HG03103 (cell line): Measurements from ENCODE around the gene TGFBR1.
A peak's percentile ranks its signal among the peaks of the same experiment; 100 is the strongest.

Experiments
- ATAC-seq: cut with Tn5 transposase; IDR thresholded peaks from one replicate; pipeline ENCODE4 v1.9.1; 2021; ENCODE audit warnings: low read depth; ENCODE audit not compliant: unreplicated experiment

The TGFBR1 gene

DNA sequence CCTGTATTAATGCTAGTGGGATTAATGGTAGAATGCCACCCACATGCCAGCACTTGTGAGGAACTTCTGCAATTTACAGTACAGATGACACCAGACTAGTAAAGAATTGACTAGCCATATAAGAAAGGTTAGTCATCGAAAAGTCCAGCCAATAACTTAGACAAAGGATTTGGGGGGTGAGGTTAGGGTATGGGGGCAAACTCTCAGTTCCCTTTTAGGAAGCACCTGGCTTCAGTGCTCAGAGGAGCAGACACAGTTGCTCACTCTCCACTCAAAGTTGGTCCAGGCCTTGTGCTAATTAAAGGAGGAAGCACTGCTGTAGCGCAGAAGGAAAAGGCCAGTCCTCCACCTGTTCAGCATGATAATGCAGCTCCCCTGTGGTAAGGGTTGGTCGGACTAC lies 25.2 kb downstream of the TGFBR1 start:
- peak; percentile 69 for ATAC-seq

DNA sequence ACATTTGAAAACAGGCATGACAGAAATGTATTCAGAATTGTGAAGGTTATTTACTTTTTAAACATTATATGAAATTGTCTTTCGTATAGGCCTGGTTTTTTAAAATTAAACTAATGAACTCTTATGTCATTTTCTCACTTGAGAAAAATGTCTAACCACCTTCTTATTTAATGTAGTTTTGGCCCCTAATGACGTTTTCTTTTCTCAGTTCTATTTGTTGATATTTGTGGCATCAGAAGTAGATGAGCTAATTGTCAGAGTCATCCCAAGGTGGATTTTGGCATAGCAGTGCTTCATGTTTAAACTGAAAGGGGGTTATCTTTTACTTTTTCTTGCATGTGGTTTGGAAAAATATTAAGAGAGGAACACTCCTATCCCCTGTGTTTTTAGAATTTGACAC lies 28.2 kb downstream of the TGFBR1 start:
- no peak for ATAC-seq

GRCh38 chr9:99134893-99135341 lies 30.0 kb downstream of the TGFBR1 start:
- no peak for ATAC-seq

- no peak for ATAC-seq
Measured at GRCh38 chr9:99135456-99135855, 30.5 kb downstream of the TGFBR1 start.

GRCh38 chr9:99137225-99137624 lies 32.3 kb downstream of the TGFBR1 start:
- ATAC-seq = no peak

DNA sequence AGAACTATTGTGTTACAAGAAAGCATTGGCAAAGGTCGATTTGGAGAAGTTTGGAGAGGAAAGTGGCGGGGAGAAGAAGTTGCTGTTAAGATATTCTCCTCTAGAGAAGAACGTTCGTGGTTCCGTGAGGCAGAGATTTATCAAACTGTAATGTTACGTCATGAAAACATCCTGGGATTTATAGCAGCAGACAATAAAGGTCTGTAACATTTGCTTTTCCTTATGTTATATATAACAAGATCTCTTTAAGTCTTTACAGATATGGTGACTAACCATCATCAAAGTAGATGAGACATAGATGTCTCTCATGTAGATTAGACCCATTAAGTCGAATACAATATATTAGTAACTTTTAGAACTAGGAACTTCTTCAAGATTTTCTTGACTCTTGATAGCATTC lies 33.0 kb downstream of the TGFBR1 start:
- no peak for ATAC-seq

DNA sequence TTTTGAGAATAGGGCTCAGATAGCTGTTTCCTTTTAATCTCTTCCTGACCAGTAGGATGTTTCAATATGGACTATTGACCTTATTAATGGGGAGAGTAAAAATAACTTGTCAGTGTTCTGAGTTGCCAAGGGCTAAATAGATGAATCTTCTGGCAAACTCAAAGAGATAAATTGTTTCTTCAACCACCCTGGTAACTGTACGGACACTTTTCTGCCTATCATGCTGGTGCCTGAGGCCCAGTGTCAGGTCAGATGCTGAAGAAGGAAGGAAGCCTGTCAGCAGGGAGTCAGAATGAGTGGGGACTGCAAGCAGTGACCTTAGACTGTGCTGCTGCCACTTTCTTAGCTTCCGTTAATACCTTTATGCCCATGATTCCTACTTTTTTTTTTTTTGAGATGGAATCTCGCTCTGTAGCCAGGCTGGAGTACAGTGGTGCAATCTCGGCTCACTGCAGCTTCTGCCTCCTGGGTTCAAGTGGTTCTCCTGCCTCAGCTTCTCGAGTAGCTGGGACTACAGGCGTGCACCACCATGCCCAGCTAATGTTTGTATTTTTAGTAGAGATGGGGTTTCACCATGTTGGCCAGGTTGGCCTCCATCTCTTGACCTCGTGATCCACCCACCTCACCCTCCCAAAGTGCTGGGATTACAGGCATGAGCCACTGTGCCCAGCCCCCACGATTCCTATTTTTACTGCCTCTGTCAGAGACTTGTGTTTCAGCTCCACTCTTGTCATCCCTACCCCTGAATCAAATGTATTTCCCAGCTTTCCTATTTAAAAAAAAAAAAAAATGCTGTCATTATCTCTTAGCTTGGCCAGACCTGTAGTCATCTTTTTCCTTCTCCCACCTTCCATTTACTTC lies 33.7 kb downstream of the TGFBR1 start:
- no peak for ATAC-seq

GRCh38 chr9:99139868-99140267 lies 35.0 kb downstream of the TGFBR1 start:
- no peak for ATAC-seq

DNA sequence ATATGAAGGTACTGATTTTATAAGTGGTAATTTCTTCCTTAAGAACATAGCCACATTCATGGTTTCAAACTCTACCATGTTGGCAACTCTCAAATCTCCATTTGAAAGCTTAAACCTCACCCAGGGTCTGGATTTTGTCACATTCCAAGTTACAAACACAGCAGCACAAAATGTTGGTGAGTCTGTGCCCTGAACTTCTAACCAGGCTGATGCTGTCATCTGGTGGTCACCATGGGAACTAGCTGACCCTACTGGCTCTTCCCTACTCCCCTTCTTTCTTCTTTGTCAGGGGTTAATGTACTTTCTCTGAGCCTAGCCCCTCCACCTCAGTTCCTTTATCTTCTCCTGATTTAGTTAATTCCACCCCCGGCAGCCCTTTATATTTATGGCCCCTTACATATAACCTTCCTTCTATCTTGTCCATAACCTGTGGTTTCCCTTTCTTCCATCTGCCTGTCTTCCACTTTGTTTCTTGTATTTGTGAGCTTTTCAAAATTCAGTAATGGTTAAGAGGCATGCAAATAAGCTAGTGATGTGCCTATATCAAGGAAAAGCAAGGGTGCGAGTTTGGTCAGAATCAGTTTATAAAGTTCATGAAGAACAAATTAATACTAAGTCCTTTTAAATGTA lies 35.9 kb downstream of the TGFBR1 start:
- peak; percentile 56 for ATAC-seq

DNA sequence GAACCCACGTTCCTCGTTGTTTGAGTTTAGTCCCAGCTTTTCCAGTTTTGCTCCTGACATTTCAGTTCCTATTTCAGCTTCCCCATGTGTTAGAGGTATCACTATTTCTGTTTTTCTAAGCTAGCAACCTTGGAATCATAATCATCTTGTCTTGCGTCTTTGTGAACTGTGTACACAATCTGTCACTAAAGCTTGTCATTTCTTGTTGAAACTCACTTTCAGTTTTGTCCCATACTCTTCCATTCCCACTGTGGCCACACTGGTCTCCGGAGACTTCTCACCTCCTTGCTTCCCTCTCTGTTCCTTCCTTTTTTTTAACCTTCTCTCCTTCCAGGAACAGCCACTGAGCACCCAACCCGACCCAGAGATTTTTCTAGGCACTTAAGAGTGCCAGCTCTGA lies 36.9 kb downstream of the TGFBR1 start:
- no peak for ATAC-seq

GRCh38 chr9:99142275-99142674 lies 37.4 kb downstream of the TGFBR1 start:
- no peak for ATAC-seq

DNA sequence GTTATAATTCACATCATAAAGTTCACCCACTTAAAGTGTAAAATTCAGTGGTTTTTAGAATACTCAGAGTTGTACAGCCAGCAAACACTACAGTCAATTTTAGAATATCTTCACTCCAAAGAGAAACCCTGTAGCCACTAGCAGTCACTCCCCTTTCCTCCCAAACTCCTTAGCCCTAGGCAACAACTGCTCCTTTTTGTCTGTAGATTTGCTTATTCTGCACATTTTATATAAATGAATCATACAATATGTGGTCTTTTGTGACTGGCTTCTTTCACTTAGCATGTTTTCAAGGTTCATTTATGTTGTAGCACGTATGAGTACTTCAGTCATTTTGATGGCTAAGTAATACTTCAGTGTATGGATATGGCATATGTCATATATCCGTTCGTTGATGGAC lies 38.7 kb downstream of the TGFBR1 start:
- no peak for ATAC-seq

DNA sequence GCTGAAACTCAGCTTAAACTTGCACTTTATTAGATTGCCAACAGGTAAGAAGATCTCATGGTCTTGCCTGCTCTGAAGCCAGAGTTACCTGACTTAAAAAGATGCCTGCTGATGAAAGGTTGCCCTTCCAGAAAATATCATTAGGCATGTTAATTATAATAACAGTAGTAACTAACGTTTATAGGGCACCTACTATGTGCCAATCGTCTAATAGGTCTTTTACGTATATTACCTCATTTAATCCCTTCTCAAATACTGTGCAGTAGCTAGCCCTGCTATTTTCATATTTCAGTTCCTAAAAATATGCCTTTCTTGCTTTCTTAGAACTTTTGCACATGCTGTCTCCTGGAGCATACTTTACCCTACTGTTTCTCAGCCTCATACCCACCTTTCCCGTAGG lies 40.1 kb downstream of the TGFBR1 start:
- no peak for ATAC-seq

DNA sequence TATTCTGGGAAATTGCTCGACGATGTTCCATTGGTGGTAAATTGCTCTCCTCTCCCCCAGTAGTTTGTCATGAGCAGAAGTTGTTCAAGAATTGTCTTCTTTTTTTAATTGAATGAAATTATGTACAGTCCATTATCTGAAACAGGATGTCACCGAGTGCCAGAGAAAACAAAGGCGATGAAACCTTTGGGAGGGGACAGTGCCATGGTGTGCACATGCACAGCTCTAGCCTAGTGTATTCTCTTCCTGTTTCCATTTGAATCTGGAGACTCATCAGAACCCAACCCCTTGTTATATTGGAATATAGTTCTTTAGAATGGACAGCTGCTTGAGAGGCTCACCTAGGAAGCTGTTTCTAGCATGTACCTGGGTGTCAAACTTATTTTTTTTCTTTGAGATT lies 41.7 kb downstream of the TGFBR1 start:
- ATAC-seq = no peak

DNA sequence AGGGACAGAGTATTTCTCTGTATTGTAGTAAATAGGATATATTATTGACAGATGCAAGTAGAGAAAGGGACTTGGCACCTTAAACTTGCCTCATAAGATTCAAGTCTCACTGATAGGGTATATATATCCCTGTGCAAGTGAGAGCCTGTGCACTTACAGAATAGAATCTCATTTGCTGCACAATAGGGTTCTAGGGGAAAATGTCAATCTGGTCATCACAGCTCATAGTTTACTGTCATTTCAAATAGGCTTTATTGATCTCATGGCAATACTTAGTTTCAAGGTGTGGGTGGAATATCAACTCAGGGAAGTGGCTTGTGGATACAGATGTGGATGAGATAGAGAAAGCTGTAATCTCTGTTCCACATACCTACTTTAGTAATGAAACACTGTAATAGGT lies 42.3 kb downstream of the TGFBR1 start:
- ATAC-seq = no peak

DNA sequence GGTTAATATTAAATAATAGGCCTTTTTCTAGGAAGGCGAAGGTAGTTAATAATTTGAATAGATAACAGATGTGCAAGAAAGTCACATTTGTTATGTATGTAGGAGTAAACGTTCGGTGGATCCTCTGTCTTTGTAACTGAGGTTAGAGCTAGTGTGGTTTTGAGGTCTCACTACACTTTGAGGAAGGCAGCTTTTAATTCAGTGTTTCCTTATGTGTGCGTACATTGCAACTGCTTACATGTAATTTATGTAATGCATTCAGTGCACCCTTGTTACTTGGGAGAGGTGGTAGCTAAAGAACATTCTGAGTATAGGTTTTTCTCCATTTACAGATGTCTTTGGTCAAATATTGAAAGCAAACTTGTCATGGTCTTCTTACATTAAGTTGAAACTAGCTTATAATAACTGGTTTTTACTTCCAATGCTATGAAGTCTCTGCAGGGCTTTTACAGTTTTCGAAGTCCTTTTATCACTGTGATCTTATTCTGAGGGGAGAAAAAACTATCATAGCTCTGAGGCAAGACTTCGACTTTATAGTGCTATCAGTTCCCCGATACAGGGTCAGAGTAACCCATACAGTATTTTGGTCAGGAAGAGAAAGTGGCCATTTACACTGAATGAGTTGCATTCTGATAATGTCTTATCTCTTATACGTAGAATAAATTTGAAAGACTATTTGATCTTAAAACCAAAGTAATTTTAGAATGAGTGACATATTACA lies 45.7 kb downstream of the TGFBR1 start:
- ATAC-seq = no peak

- ATAC-seq = no peak
Measured at GRCh38 chr9:99154356-99154755, 49.4 kb downstream of the TGFBR1 start.

GRCh38 chr9:99155736-99156135 lies 50.8 kb downstream of the TGFBR1 start:
- no peak for ATAC-seq

GRCh38 chr9:99158629-99159028 lies 53.7 kb downstream of the TGFBR1 start:
- ATAC-seq = no peak

GRCh38 chr9:99160173-99160572 lies 55.3 kb downstream of the TGFBR1 start:
- no peak for ATAC-seq

DNA sequence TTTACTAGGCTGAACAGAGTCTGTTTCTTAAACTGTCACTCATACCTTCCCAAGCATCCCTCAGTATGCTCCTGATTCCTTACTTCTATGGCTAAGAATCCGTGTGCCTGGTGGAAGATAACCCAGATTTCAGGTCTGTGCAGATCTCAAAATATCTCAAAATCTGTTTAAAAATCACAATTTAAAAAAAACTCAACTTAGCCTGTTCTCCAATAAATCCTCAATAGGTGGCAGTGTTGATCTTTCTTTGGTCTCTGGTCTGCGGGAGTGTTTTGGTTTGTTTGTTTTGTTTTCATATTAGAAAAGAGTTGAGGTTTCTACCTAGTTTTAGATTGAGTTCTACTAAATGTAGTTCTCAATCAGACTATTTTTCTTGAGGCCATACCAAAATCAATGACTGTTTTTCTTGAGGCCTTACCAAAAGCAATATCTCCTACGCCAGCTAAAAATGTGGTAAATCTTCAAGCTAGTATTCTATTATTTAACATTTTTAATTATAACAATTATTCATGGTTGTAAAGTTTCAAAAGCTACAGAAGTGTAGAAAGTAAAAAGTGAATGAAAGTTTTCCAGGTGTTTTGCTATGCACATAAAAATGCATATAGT lies 57.9 kb downstream of the TGFBR1 start:
- no peak for ATAC-seq
